H1 (cell line): ENCODE results near the gene MAGI1. TPM values are rescaled to one million over a fixed set of nuclear protein-coding genes. Genes with fewer than 3 reads are reported as not detected.

Experiments used
- CTCF ChIA-PET: fragments of 300-600 bp; sonication (Branson Sonifier 250); formaldehyde crosslinking; loops from one replicate; lab custom pipeline; 2021; ENCODE audit not compliant: partially characterized antibody; lab: Charles Lee
- POLR2A ChIA-PET: fragments of 300-600 bp; sonication (Branson Sonifier 250); formaldehyde crosslinking; loops from one replicate; lab custom pipeline; 2021; ENCODE audit warnings: inconsistent platforms; ENCODE audit not compliant: partially characterized antibody; lab: Charles Lee
- DNase-seq, 2 experiments: peaks; one replicate each; pipeline versions ENCODE4 v3.0.0 to v3.0.0-alpha.2; 2010 to 2022; ENCODE audit warnings: low spot score in 2 of 2, low read depth in 1 of 2, mixed read lengths in 1 of 2
- FAIRE-seq: peaks from 2 replicates; lab custom pipeline; 2011; peaks lifted over from hg19 to GRCh38; lab: Jason Lieb, UNC
- H2AFZ ChIP-seq: 2 replicates; pipeline ENCODE4 v1.8.1; 2012; ENCODE audit warnings: low read length, inconsistent platforms
- H2AK5ac ChIP-seq: 2 replicates; pipeline ENCODE4 v1.6.1; 2013; ENCODE audit warnings: low read depth, low read length
- H2BK120ac ChIP-seq: replicated peaks from 2 replicates; pipeline ENCODE3; 2013; ENCODE audit warnings: low read depth, low read length, inconsistent platforms
- H2BK12ac ChIP-seq: 2 replicates; pipeline ENCODE4 v1.6.1; 2013; ENCODE audit warnings: low read depth, low read length
- H2BK15ac ChIP-seq: 2 replicates; pipeline ENCODE4 v1.6.1; 2013; ENCODE audit warnings: low read length
- H2BK20ac ChIP-seq: 2 replicates; pipeline ENCODE4 v1.6.1; 2013; ENCODE audit warnings: low read length
- H2BK5ac ChIP-seq: 2 replicates; pipeline ENCODE4 v1.6.1; 2013; ENCODE audit warnings: low read depth, low read length
- H3K14ac ChIP-seq: 2 replicates; pipeline ENCODE4 v1.6.1; 2013; ENCODE audit warnings: inconsistent platforms; ENCODE audit not compliant: insufficient read length
- H3K18ac ChIP-seq: 2 replicates; pipeline ENCODE4 v1.6.1; 2013; ENCODE audit warnings: low read length; ENCODE audit errors: extremely low read depth
- H3K23ac ChIP-seq: 2 replicates; pipeline ENCODE4 v1.6.1; 2013; ENCODE audit warnings: inconsistent platforms; ENCODE audit not compliant: insufficient read length
- H3K23me2 ChIP-seq: 2 replicates; pipeline ENCODE4 v1.6.1; 2013; ENCODE audit warnings: low read depth, low read length
- H3K27ac ChIP-seq: 2 replicates; pipeline ENCODE4 v1.6.1; 2011; ENCODE audit warnings: low read depth, low read length, inconsistent platforms
- H3K27me3 ChIP-seq, 4 experiments: replicated peaks in 1 of 4; 1 replicate in 1 of 4; 2 replicates in 3 of 4; pipeline versions ENCODE4 v1.6.1 to v1.8.1; 2011 to 2013; ENCODE audit warnings: low read length in 3 of 4, mild to moderate bottlenecking in 3 of 4, inconsistent platforms in 2 of 4, mixed read lengths in 2 of 4, moderate library complexity in 1 of 4; ENCODE audit not compliant: control insufficient read depth in 3 of 4, insufficient read depth in 3 of 4; ENCODE audit errors: extremely low read depth in 1 of 4
- H3K36me3 ChIP-seq, 4 experiments: 2 replicates each; pipeline versions ENCODE4 v1.6.1 to v1.8.1; 2011 to 2013; ENCODE audit warnings: mild to moderate bottlenecking in 4 of 4, low read length in 3 of 4, moderate library complexity in 2 of 4, control low read depth in 1 of 4, inconsistent platforms in 1 of 4; ENCODE audit not compliant: insufficient read depth in 4 of 4, control insufficient read depth in 2 of 4
- H3K4ac ChIP-seq: replicated peaks from 2 replicates; pipeline ENCODE3; 2013; ENCODE audit warnings: low read length, low read depth, mixed read lengths, inconsistent platforms; ENCODE audit not compliant: insufficient read length
- H3K4me1 ChIP-seq, 4 experiments: replicated peaks in 1 of 4; 1 replicate in 1 of 4; 2 replicates in 3 of 4; pipeline versions ENCODE4 v1.6.1 to v1.8.1; 2011 to 2013; ENCODE audit warnings: low read length in 3 of 4, inconsistent platforms in 2 of 4, mixed read lengths in 1 of 4; ENCODE audit not compliant: insufficient read depth in 4 of 4, control insufficient read depth in 3 of 4
- H3K4me2 ChIP-seq, 2 experiments: 2 replicates each; pipeline versions ENCODE4 v1.6.1 to v1.8.1; 2011 to 2013; ENCODE audit warnings: low read depth in 2 of 2, low read length in 2 of 2, control low read depth in 1 of 2, inconsistent platforms in 1 of 2, mild to moderate bottlenecking in 1 of 2; ENCODE audit not compliant: insufficient read depth in 1 of 2
- H3K4me3 ChIP-seq, 4 experiments: fragments of 200-600, 300-600 bp in 1 of 4; sonication (generic), shearing (Covaris generic), sonication (Bioruptor Twin) in 1 of 4; 2 replicates each; pipeline versions ENCODE4 v1.5.1 to v1.8.1; 2011 to 2016; ENCODE audit warnings: low read length in 4 of 4, low read depth in 3 of 4, control low read depth in 2 of 4, inconsistent platforms in 2 of 4, mild to moderate bottlenecking in 2 of 4, mixed read lengths in 1 of 4, moderate library complexity in 1 of 4; ENCODE audit not compliant: insufficient read depth in 2 of 4; ENCODE audit errors: extremely low read depth in 1 of 4
- H3K56ac ChIP-seq: replicated peaks from 2 replicates; pipeline ENCODE3; 2013; ENCODE audit warnings: low read depth, mild to moderate bottlenecking, mixed read lengths, low read length, inconsistent platforms; ENCODE audit not compliant: insufficient read length
- H3K79me1 ChIP-seq: 2 replicates; pipeline ENCODE4 v1.6.1; 2013; ENCODE audit warnings: low read depth, low read length, control low read depth
- H3K79me2 ChIP-seq, 2 experiments: 2 replicates each; pipeline versions ENCODE4 v1.6.1 to v1.8.1; 2012 to 2013; ENCODE audit warnings: low read length in 2 of 2, mild to moderate bottlenecking in 2 of 2, inconsistent platforms in 1 of 2; ENCODE audit not compliant: insufficient read depth in 2 of 2, control insufficient read depth in 1 of 2
- H3K9ac ChIP-seq, 4 experiments: replicated peaks in 1 of 4; 1 replicate in 1 of 4; 2 replicates in 3 of 4; pipeline versions ENCODE4 v1.6.1 to v1.8.1; 2011 to 2013; ENCODE audit warnings: low read depth in 3 of 4, low read length in 3 of 4, control low read depth in 2 of 4, mild to moderate bottlenecking in 2 of 4, moderate library complexity in 2 of 4, inconsistent platforms in 1 of 4; ENCODE audit errors: extremely low read depth in 1 of 4
- H3K9me3 ChIP-seq, 2 experiments: 2 replicates each; pipeline versions ENCODE4 v1.6.1 to v1.8.1; 2012 to 2013; ENCODE audit warnings: mild to moderate bottlenecking in 2 of 2, moderate library complexity in 2 of 2, control low read depth in 1 of 2, inconsistent platforms in 1 of 2, low read depth in 1 of 2, low read length in 1 of 2, mixed read lengths in 1 of 2; ENCODE audit not compliant: insufficient read depth in 2 of 2
- H4K20me1 ChIP-seq, 2 experiments: replicated peaks in 1 of 2; 2 replicates each; pipeline versions ENCODE3 to v1.8.1; 2011 to 2013; ENCODE audit warnings: inconsistent platforms in 2 of 2, low read length in 2 of 2, mild to moderate bottlenecking in 1 of 2; ENCODE audit not compliant: insufficient read depth in 2 of 2, control insufficient read depth in 1 of 2
- H4K5ac ChIP-seq: 2 replicates; pipeline ENCODE4 v1.6.1; 2013; ENCODE audit warnings: low read length, low read depth, mixed read lengths, inconsistent platforms; ENCODE audit not compliant: insufficient read length
- H4K8ac ChIP-seq: 2 replicates; pipeline ENCODE4 v1.8.0; 2013; ENCODE audit warnings: mild to moderate bottlenecking, moderate library complexity, low read length, inconsistent platforms; ENCODE audit not compliant: insufficient read depth; ENCODE audit errors: extremely low read depth
- H4K91ac ChIP-seq: replicated peaks from 2 replicates; pipeline ENCODE3; 2013; ENCODE audit warnings: low read length, mixed read lengths, inconsistent platforms; ENCODE audit not compliant: insufficient read length
- ATF2 ChIP-seq: IDR thresholded peaks from 2 replicates; pipeline ENCODE4 v1.6.1; 2012; ENCODE audit warnings: low read length, inconsistent platforms
- BACH1 ChIP-seq: IDR thresholded peaks from 2 replicates; pipeline ENCODE4 v1.6.1; 2012; ENCODE audit warnings: low read length, improper control_type of control experiment
- CBX5 ChIP-seq: fragments of 300-800, 300-1000 bp; sonication (generic); IDR thresholded peaks from 2 replicates; pipeline ENCODE4 v1.7.1; 2016; ENCODE audit warnings: antibody characterized with exemption, low read length, low read depth
- CEBPB ChIP-seq: IDR thresholded peaks from 2 replicates; pipeline ENCODE4 v1.6.1; 2012; ENCODE audit warnings: low read depth, low read length
- EZH2 ChIP-seq: fragments of 200-600 bp; sonication (generic); IDR thresholded peaks from 2 replicates; pipeline ENCODE4 v1.7.1; 2012; ENCODE audit warnings: low read depth, mild to moderate bottlenecking, moderate library complexity, low read length, inconsistent platforms; ENCODE audit not compliant: severe bottlenecking
- GTF2F1 ChIP-seq: IDR thresholded peaks from 2 replicates; pipeline ENCODE4 v1.6.1; 2012; ENCODE audit warnings: low read depth, low read length, improper control_type of control experiment, borderline replicate concordance
- HDAC6 ChIP-seq: IDR thresholded peaks from one replicate; pipeline ENCODE4 v1.7.1; 2012; ENCODE audit warnings: low read depth, mild to moderate bottlenecking, inconsistent platforms, low read length, moderate library complexity
- JUN ChIP-seq: IDR thresholded peaks from 2 replicates; pipeline ENCODE4 v1.6.1; 2011; ENCODE audit warnings: low read depth, mild to moderate bottlenecking, improper control_type of control experiment, low read length
- KDM5A ChIP-seq: fragments of 200-600 bp; IDR thresholded peaks from 2 replicates; pipeline ENCODE4 v1.7.1; 2012; ENCODE audit warnings: mild to moderate bottlenecking, low read length, inconsistent platforms, mixed read lengths
- SP1 ChIP-seq: IDR thresholded peaks from 2 replicates; pipeline ENCODE4 v1.6.1; 2011; ENCODE audit warnings: low read depth, low read length
- TAF7 ChIP-seq: optimal IDR thresholded peaks from 2 replicates; pipeline ENCODE3; 2011; ENCODE audit warnings: low read depth, mild to moderate bottlenecking, inconsistent platforms, low read length, moderate library complexity, borderline replicate concordance
- USF2 ChIP-seq: IDR thresholded peaks from 2 replicates; pipeline ENCODE4 v1.6.1; 2011; ENCODE audit warnings: low read length, improper control_type of control experiment
- WGBS, 2 experiments: shearing (Covaris generic) in 1 of 2; methylation state at CpG; one replicate each; pipeline versions ENCODE4 v1.1.6 to v1.1.7; 2013 to 2015; ENCODE audit warnings: low lambda C conversion rate in 2 of 2, mixed read lengths in 2 of 2, inconsistent platforms in 1 of 2, low coverage in 1 of 2, missing lambda C conversion rate in 1 of 2; ENCODE audit not compliant: insufficient replicate concordance in 2 of 2, insufficient coverage in 1 of 2, insufficient read length in 1 of 2; ENCODE audit errors: extremely low coverage in 1 of 2, missing lambda C conversion rate in 1 of 2; 5-methylcytosine and 5-hydroxymethylcytosine counted together
- polyA plus RNA-seq, 7 experiments: library from polyadenylated mRNA; depleted of rRNA in 3 of 7; stranded (reverse) in 5 of 7; unstranded in 2 of 7; fragments of >200 nt in 5 of 7; fragments of 200-250 nt in 2 of 7; gene quantifications; 1 replicate in 5 of 7; 2 replicates in 1 of 7; 4 replicates in 1 of 7; pipeline versions ENCODE4 v1.2.1 to v1.2.3, GENCODE V29; 2011 to 2013; ENCODE audit warnings: missing spikeins in 2 of 7, mixed read lengths in 2 of 7
- total RNA-seq: library from RNA; stranded (reverse); fragmentation: NEBNext Ultra II Directional; extraction: Animal tissue kit (Norgen Biotek cat#: 25700); gene quantifications from 2 replicates; pipeline ENCODE4 v1.2.1, GENCODE V29; 2021

Gene MAGI1
- total and polyA plus RNA-seq, 2 of the 8 experiments (the other 6 are each of a cell fraction or from before 2014, with no cell fraction given), result 19.8 to 78.0 TPM

GRCh38 chr3:65664931-65665330, 373.8 kb downstream of the MAGI1 start:
- no peak for FAIRE-seq

More at GRCh38 chr3:65664931-65665330, 373.8 kb downstream of the MAGI1 start:
- no peak for TF ChIP-seq HDAC6
- TF ChIP-seq TAF7, result no peak
- TF ChIP-seq KDM5A, result no peak
- TF ChIP-seq EZH2, result no peak
- no peak for TF ChIP-seq SP1
- TF ChIP-seq BACH1, result no peak
- TF ChIP-seq USF2, result no peak
- TF ChIP-seq ATF2, result no peak
- no peak for TF ChIP-seq JUN
- no peak for TF ChIP-seq CEBPB
- no peak for TF ChIP-seq GTF2F1
- TF ChIP-seq CBX5, result no peak
- no peak overlapping the region for H2BK5ac ChIP-seq
- H3K27ac ChIP-seq, result no peak overlapping the region
- no peak overlapping the region for H2BK12ac ChIP-seq
- no peak overlapping the region for H4K8ac ChIP-seq
- no peaks in the 10 kb centered on the region for H3K36me3 ChIP-seq
- H3K23ac ChIP-seq, result no peak overlapping the region
- no peaks in the 10 kb centered on the region for H3K27me3 ChIP-seq
- no peaks in the 10 kb centered on the region for H3K9me3 ChIP-seq
- H4K91ac ChIP-seq, result no peak overlapping the region
- H4K5ac ChIP-seq, result no peak overlapping the region
- no peak for DNase-seq
- H3K79me1 ChIP-seq, result no peaks in the 10 kb centered on the region
- H3K56ac ChIP-seq, result no peak overlapping the region
- no peak overlapping the region for H2AK5ac ChIP-seq
- H2BK120ac ChIP-seq, result no peak overlapping the region
- no peak overlapping the region for H3K9ac ChIP-seq
- ChIA-PET POLR2A (no interaction called here), CTCF (no interaction called here)
- H4K20me1 ChIP-seq, result no peaks in the 10 kb centered on the region
- H3K4me1 ChIP-seq, result no peaks in the 10 kb centered on the region; a peak in 1 of 7 replicates
- H3K4ac ChIP-seq, result no peak overlapping the region
- H2BK20ac ChIP-seq, result no peak overlapping the region
- no peak overlapping the region for H3K18ac ChIP-seq
- WGBS, 2 experiments, result 86% methylated on average over 2 of the region's 2 CpGs; no CpG with 5 or more reads in 1 of the 2 experiments
- H3K23me2 ChIP-seq, result no peaks in the 10 kb centered on the region
- H3K14ac ChIP-seq, result no peak overlapping the region
- H3K79me2 ChIP-seq, result 0 out of 4 replicates have a peak, but pooled peaks cover 0 to 3% of the 10 kb centered on the region in 2 experiments
- no peak overlapping the region for H2BK15ac ChIP-seq
- no peak overlapping the region for H3K4me2 ChIP-seq
- no peak overlapping the region for H3K4me3 ChIP-seq
- H2AFZ ChIP-seq, result no peak overlapping the region
